ENCODE measurements around the gene CHP1. TPM values are rescaled to one million over a fixed set of nuclear protein-coding genes. Genes with fewer than 3 reads are reported as not detected.
"Not testable (repeated sequence)": the region's sequence is repeated elsewhere in the genome, so short reads cannot be mapped to it uniquely, and the experiment has no call there.

CHP1 gene
- polyA plus RNA-seq, 2 of the 4 experiments (the other 2 are of a cell fraction), result 115 to 138 TPM

DNA sequence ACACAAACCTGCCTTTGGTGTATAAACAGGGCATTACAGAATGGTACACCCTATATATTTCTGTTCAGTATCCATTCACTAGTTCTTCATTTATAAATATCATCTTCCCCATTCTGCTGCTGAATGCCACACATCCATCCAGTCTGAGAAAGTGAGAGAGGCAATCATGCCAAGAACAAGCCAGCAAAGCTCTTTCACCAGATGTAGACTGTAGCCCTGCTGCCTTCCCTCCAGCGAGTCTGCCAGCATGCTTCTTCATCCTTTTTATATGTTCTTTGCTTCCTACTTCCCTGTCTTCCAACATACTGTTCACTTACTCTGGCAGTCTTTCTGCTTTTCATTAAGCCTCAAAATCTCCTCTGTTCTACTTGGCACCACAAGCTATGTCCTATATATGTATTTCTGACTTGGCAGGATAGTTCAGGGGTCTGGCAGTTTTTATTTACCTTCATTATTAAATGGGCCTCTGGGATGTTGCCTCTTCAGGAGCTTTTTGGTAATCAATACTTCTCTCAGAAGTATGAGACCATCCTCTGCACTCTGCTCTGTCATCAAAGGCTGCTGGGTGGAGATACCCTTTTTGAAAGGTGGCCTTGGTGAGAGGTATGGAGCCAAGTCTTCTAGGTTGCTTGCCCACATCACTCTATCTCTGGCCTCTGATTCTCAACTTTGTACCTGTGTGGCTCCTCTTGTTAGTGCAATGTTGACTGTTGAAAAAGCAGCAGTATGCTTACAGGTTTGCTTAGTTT lies 48.6 kb downstream of the CHP1 start:
- ChIA-PET POLR2A (no interaction called here), CTCF (interaction anchor here (1.1 kb wide), 1 partner anchor 10 kb away, joined by 3 read pairs; no protein-coding TSS in a partner anchor)
- DNase-seq (ENCODE audit: low read depth in 1 of 2, low spot score in 1 of 2), result no peak
- WGBS (ENCODE audit: missing lambda C conversion rate), result 95% methylated on average over 1 of the region's 1 CpG
- H3K4me1 ChIP-seq, result peaks cover 33% of the 10 kb centered on the region
- FAIRE-seq, result no peak
- H3K27ac ChIP-seq, result peak overlapping the region in 1 of 2 experiments; percentile 56; a peak in 2 of 6 replicates
- no peak for ATAC-seq
- TF ChIP-seq, protein P1, sequence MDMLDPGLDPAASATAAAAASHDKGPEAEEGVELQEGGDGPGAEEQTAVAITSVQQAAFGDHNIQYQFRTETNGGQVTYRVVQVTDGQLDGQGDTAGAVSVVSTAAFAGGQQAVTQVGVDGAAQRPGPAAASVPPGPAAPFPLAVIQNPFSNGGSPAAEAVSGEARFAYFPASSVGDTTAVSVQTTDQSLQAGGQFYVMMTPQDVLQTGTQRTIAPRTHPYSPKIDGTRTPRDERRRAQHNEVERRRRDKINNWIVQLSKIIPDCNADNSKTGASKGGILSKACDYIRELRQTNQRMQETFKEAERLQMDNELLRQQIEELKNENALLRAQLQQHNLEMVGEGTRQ (IDR thresholded peaks at IDR 0.05), result no peak
- no peak for TF ChIP-seq MAZ (IDR thresholded peaks at IDR 0.05; ENCODE audit: borderline replicate concordance, low read depth, low read length)
- no peak for TF ChIP-seq HOXB13 (CRISPR knock-in tag; IDR thresholded peaks at IDR 0.05; ENCODE audit: low read depth)
- TF ChIP-seq, protein P2, sequence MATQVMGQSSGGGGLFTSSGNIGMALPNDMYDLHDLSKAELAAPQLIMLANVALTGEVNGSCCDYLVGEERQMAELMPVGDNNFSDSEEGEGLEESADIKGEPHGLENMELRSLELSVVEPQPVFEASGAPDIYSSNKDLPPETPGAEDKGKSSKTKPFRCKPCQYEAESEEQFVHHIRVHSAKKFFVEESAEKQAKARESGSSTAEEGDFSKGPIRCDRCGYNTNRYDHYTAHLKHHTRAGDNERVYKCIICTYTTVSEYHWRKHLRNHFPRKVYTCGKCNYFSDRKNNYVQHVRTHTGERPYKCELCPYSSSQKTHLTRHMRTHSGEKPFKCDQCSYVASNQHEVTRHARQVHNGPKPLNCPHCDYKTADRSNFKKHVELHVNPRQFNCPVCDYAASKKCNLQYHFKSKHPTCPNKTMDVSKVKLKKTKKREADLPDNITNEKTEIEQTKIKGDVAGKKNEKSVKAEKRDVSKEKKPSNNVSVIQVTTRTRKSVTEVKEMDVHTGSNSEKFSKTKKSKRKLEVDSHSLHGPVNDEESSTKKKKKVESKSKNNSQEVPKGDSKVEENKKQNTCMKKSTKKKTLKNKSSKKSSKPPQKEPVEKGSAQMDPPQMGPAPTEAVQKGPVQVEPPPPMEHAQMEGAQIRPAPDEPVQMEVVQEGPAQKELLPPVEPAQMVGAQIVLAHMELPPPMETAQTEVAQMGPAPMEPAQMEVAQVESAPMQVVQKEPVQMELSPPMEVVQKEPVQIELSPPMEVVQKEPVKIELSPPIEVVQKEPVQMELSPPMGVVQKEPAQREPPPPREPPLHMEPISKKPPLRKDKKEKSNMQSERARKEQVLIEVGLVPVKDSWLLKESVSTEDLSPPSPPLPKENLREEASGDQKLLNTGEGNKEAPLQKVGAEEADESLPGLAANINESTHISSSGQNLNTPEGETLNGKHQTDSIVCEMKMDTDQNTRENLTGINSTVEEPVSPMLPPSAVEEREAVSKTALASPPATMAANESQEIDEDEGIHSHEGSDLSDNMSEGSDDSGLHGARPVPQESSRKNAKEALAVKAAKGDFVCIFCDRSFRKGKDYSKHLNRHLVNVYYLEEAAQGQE (IDR thresholded peaks at IDR 0.05), result no peak
- no peak for TF ChIP-seq HOXB5 (CRISPR knock-in tag; IDR thresholded peaks at IDR 0.05)
- no peak for TF ChIP-seq SREBF2 (IDR thresholded peaks at IDR 0.05)
- TF ChIP-seq, protein P3, sequence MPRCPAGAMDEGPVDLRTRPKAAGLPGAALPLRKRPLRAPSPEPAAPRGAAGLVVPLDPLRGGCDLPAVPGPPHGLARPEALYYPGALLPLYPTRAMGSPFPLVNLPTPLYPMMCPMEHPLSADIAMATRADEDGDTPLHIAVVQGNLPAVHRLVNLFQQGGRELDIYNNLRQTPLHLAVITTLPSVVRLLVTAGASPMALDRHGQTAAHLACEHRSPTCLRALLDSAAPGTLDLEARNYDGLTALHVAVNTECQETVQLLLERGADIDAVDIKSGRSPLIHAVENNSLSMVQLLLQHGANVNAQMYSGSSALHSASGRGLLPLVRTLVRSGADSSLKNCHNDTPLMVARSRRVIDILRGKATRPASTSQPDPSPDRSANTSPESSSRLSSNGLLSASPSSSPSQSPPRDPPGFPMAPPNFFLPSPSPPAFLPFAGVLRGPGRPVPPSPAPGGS (IDR thresholded peaks at IDR 0.05), result no peak
- no peak for TF ChIP-seq MAFK (IDR thresholded peaks at IDR 0.05; ENCODE audit: partially characterized antibody)
- TF ChIP-seq NR3C1 (IDR thresholded peaks at IDR 0.05), result no peak
- TF ChIP-seq HEYL (CRISPR knock-in tag; IDR thresholded peaks at IDR 0.05), result no peak
- TF ChIP-seq KDM5A (IDR thresholded peaks at IDR 0.05), result no peak
- H3K4me3 ChIP-seq, result no peak overlapping the region
- H3K9me3 ChIP-seq, result no peaks in the 10 kb centered on the region
- H3K4me2 ChIP-seq, result no peak overlapping the region

DNA sequence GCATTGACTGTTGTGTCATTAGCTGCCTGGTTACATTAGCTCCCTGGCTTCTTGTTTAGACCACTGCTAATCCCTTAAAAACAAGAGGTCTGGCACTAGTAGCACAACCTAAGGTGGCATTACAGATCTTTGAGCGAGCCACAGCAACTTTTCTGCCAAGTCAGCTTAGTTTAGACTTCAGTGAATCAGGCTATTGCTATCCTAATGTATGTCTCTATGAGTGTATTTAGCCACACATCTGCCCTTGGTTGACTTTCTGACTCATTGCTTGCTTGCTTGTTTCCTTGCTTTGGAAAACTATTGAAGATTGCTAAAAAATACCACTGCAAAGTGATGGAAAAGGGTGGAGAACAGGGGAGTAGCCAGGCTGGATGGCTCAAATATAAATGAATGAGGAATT lies 50.2 kb downstream of the CHP1 start:
- POLR2A ChIA-PET, result interaction anchor here (0.9 kb wide), 1 partner anchor 50 kb away, joined by 4 read pairs; the partner anchor contains the start of gene CHP1
- no peak for FAIRE-seq
- no peak for ATAC-seq
- DNase-seq (ENCODE audit: low read depth in 1 of 2, low spot score in 1 of 2), result peak; percentile 10 to 51
- Histone ChIP-seq H3K4me3 (no peak overlapping the region), H3K27ac (peak overlapping the region; percentile 54 to 98; a peak in 5 of 6 replicates), H3K9me3 (no peaks in the 10 kb centered on the region), H3K4me1 (peaks cover 40% of the 10 kb centered on the region), H3K4me2 (peak overlapping the region; percentile 38)
- 29% methylated on average over 1 of the region's 1 CpG for WGBS (ENCODE audit: missing lambda C conversion rate)
- no peak for TF ChIP-seq HDAC2 (IDR thresholded peaks at IDR 0.05)
- TF ChIP-seq HOXB13 (CRISPR knock-in tag; IDR thresholded peaks at IDR 0.05; ENCODE audit: low read depth), result no peak
- TF ChIP-seq RNF2 (IDR thresholded peaks at IDR 0.05; ENCODE audit: borderline replicate concordance, low read depth), result no peak
- no peak for TF ChIP-seq FOSL2 (IDR thresholded peaks at IDR 0.05)
- peak; percentile 65 for TF ChIP-seq FOSL2 (CRISPR knock-in tag; IDR thresholded peaks at IDR 0.05)
- no peak for TF ChIP-seq CHD2 (IDR thresholded peaks at IDR 0.05; ENCODE audit: low read length, partially characterized antibody)
- TF ChIP-seq NPAS2 (CRISPR knock-in tag; IDR thresholded peaks at IDR 0.05; ENCODE audit: borderline replicate concordance), result no peak
- TF ChIP-seq CBX8 (IDR thresholded peaks at IDR 0.05), result no peak
- TF ChIP-seq MAFK (IDR thresholded peaks at IDR 0.05; ENCODE audit: partially characterized antibody), result peak; percentile 96
- CTCF ChIA-PET, result interaction anchor here (1.4 kb wide), 1 partner anchor 50 kb away, joined by 4 read pairs; the partner anchor contains the start of gene CHP1

DNA sequence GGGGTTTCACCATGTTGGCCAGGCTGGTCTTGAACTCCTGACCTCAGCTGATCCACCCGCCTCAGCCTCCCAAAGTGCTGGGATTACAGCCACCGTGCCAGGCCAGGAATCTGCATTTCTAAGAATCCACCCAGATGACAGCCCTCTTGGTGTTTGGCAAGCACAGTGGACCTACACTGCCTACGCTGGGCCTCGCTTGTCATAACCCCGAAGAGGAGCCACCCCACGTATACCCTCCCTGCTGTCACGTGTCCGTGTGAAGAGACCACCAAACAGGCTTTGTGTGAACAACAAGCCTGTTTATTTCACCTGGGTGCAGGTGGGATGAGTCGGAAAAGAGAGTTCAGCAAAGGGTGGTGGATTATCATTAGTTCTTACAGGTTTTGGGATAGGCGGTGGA lies 51.4 kb downstream of the CHP1 start:
- CTCF ChIA-PET, result interaction anchor here (1.6 kb wide), 1 partner anchor 51 kb away, joined by 7 read pairs; the partner anchor contains the start of gene CHP1
- POLR2A ChIA-PET; FAIRE-seq; H3K4me3 ChIP-seq; ATAC-seq; DNase-seq (ENCODE audit: low read depth in 1 of 2, low spot score in 1 of 2); H3K4me2 ChIP-seq; H3K9me3 ChIP-seq: not testable (repeated sequence)
- 97% methylated on average over 6 of the region's 10 CpGs for WGBS (ENCODE audit: missing lambda C conversion rate)
- Histone ChIP-seq H3K27ac (peak overlapping the region; percentile 95 to 98; a peak in 4 of 6 replicates), H3K4me1 (peaks cover 35% of the 10 kb centered on the region)
